AG04449 (cell line): ENCODE data around the gene LRATD1.

Experiments
- CTCF ChIA-PET: fragments of 350-600 bp; formaldehyde crosslinking; extraction: SDS; loops from one replicate; lab custom pipeline; 2021; ENCODE audit warnings: antibody characterized with exemption; lab: Yijun Ruan, JAX
- POLR2A ChIA-PET: fragments of 400-600, 350-600 bp; formaldehyde crosslinking; extraction: SDS; loops from one replicate; lab custom pipeline; 2020; ENCODE audit warnings: antibody characterized with exemption, inconsistent platforms; lab: Yijun Ruan, JAX
- DNase-seq: peaks from one replicate; pipeline ENCODE4 v3.0.0-alpha.2; 2010; ENCODE audit warnings: low read depth, low spot score
- H3K4me3 ChIP-seq: 2 replicates; pipeline ENCODE4 v1.5.1; 2011; ENCODE audit warnings: low read depth, mild to moderate bottlenecking, control low read depth, low read length
- CTCF ChIP-seq: IDR thresholded peaks from one replicate; pipeline ENCODE4 v1.5.1; 2011; ENCODE audit warnings: mild to moderate bottlenecking, moderate library complexity, low read length, control low read depth, inconsistent platforms; ENCODE audit not compliant: insufficient read depth; ENCODE audit errors: missing control alignments

The LRATD1 gene

GRCh38 chr2:14632133-14632936, at the start of gene LRATD1:
LRATD1 (plus strand) TSS chr2:14632717; CDS start chr2:14633980, 1,263 bp downstream.
- H3K4me3 ChIP-seq, result peak within 1 kb of the TSS; percentile 48
- TF ChIP-seq CTCF, result no peak
- ChIA-PET POLR2A (no interaction called here), CTCF (no interaction called here)
- no peak for DNase-seq

GRCh38 chr2:14583059-14583458, 49.5 kb upstream of the LRATD1 start:
- ChIA-PET POLR2A (no interaction called here), CTCF (no interaction called here)
- no peak for TF ChIP-seq CTCF
- no peak for DNase-seq
- H3K4me3 ChIP-seq, result no peak overlapping the region

- no peak for TF ChIP-seq CTCF
- POLR2A ChIA-PET, result no interaction called here
- DNase-seq, result no peak
- no peak overlapping the region for H3K4me3 ChIP-seq
- CTCF ChIA-PET, result no interaction called here
Measured at GRCh38 chr2:14583802-14584201, 48.7 kb upstream of the LRATD1 start.

- no peak for TF ChIP-seq CTCF
- DNase-seq, result no peak
- CTCF ChIA-PET, result no interaction called here
- POLR2A ChIA-PET, result no interaction called here
- H3K4me3 ChIP-seq, result no peak overlapping the region
Measured at GRCh38 chr2:14587119-14587518, 45.4 kb upstream of the LRATD1 start.

GRCh38 chr2:14601156-14601770, 31.3 kb upstream of the LRATD1 start:
- ChIA-PET POLR2A (no interaction called here), CTCF (no interaction called here)
- H3K4me3 ChIP-seq, result no peak overlapping the region
- no peak for DNase-seq
- TF ChIP-seq CTCF, result no peak

- no peak for TF ChIP-seq CTCF
Measured at GRCh38 chr2:14602309-14602708, 30.2 kb upstream of the LRATD1 start.

More at GRCh38 chr2:14602309-14602708, 30.2 kb upstream of the LRATD1 start:
- POLR2A ChIA-PET, result no interaction called here
- CTCF ChIA-PET, result no interaction called here
- no peak for DNase-seq
- no peak overlapping the region for H3K4me3 ChIP-seq
